Uterus (tissue), 2 donors: ENCODE measurements around the gene CSTF3.

Experiments
- CTCF ChIP-seq, 4 experiments: fragments of 200-600 bp in 2 of 4; fragments of 450-650 bp in 2 of 4; sonication (generic) in 2 of 4; IDR thresholded peaks; one replicate each; pipeline ENCODE4 v1.5.1; 2016 to 2019; ENCODE audit warnings: antibody characterized with exemption in 4 of 4, mild to moderate bottlenecking in 2 of 4, moderate library complexity in 1 of 4
- POLR2A ChIP-seq, 2 donors: fragments of 450-650 bp; IDR thresholded peaks; one replicate each; pipeline ENCODE4 v1.6.1; 2016; ENCODE audit warnings: antibody characterized with exemption in 2 of 2, mild to moderate bottlenecking in 1 of 2, moderate library complexity in 1 of 2

GRCh38 chr11:33059331-33060007 is 101.8 kb downstream of the CSTF3 start:
- TF ChIP-seq POLR2A (IDR thresholded peaks at IDR 0.05) (no peak), CTCF (IDR thresholded peaks at IDR 0.05) (no peak)
